MCF 10A (cell line): ENCODE results near the gene TNFAIP2. TPM values are rescaled to one million over a fixed set of nuclear protein-coding genes. Genes with fewer than 3 reads are reported as not detected.

Experiments used
- BruUV-seq: library from RNA; stranded (reverse); fragments of 400-500 nt; replicated peaks from 2 replicates; lab custom pipeline; 2021; lab: Mats Ljungman, UMichigan
- CTCF ChIA-PET: fragments of 300-600 bp; sonication (Branson Sonifier 250); formaldehyde crosslinking; extraction: SDS; loops from one replicate; lab custom pipeline; 2021; ENCODE audit warnings: antibody characterized with exemption, inconsistent platforms; lab: Yijun Ruan, JAX
- POLR2A ChIA-PET: fragments of 300-600, 350-650 bp; sonication (Branson Sonifier 250); formaldehyde crosslinking; extraction: SDS; loops from one replicate; lab custom pipeline; 2020; ENCODE audit warnings: antibody characterized with exemption, inconsistent platforms; lab: Yijun Ruan, JAX
- DNase-seq: peaks from one replicate; pipeline ENCODE4 v3.0.0-alpha.2; 2018; ENCODE audit not compliant: unreplicated experiment
- H3K27ac Mint-ChIP-seq: one replicate; pipeline ENCODE4 v1.8.0; 2022; ENCODE audit warnings: mild to moderate bottlenecking, low read depth, mixed read lengths; ENCODE audit not compliant: unreplicated experiment
- H3K27me3 Mint-ChIP-seq: one replicate; pipeline ENCODE4 v1.8.0; 2022; ENCODE audit warnings: mixed read lengths; ENCODE audit not compliant: insufficient read depth, unreplicated experiment
- H3K36me3 Mint-ChIP-seq: one replicate; pipeline ENCODE4 v1.8.0; 2022; ENCODE audit warnings: mild to moderate bottlenecking, moderate library complexity, mixed read lengths; ENCODE audit not compliant: insufficient read depth, unreplicated experiment
- H3K4me1 Mint-ChIP-seq: one replicate; pipeline ENCODE4 v1.8.0; 2022; ENCODE audit warnings: mixed read lengths; ENCODE audit not compliant: insufficient read depth, unreplicated experiment
- H3K4me3 Mint-ChIP-seq: one replicate; pipeline ENCODE4 v1.8.0; 2022; ENCODE audit warnings: mild to moderate bottlenecking, moderate library complexity, mixed read lengths; ENCODE audit not compliant: unreplicated experiment
- H3K9me3 Mint-ChIP-seq: one replicate; pipeline ENCODE4 v1.8.0; 2022; ENCODE audit warnings: mixed read lengths; ENCODE audit not compliant: unreplicated experiment
- CTCF ChIP-seq: fragments of 200-600 bp; IDR thresholded peaks from one replicate; pipeline ENCODE4 v1.8.0; 2022; ENCODE audit warnings: antibody characterized with exemption, mild to moderate bottlenecking; ENCODE audit not compliant: unreplicated experiment
- intact Hi-C: fragments of 100-400 bp; cut with micrococcal nuclease; formaldehyde crosslinking; loops from 2 replicates; pipeline ENCODE4 v1.14.1; 2022
- total RNA-seq: library from RNA; stranded (reverse); gene quantifications from 2 replicates; pipeline ENCODE4 v1.2.3, GENCODE V29; 2022

Gene TNFAIP2
- total RNA-seq, 1 experiment from 2014 or later, result 19.1 TPM

GRCh38 chr14:103146141-103146709 lies 23.0 kb downstream of the TNFAIP2 start:
- intact Hi-C loops, result no loop called here
- Mint-ChIP-seq H3K36me3 (no peaks in the 10 kb centered on the region), H3K27me3 (peaks cover 19% of the 10 kb centered on the region), H3K9me3 (no peaks in the 10 kb centered on the region), H3K27ac (no peak overlapping the region), H3K4me1 (peaks cover 12% of the 10 kb centered on the region), H3K4me3 (no peak overlapping the region)
- ChIA-PET CTCF (interaction anchor here (1.2 kb wide), 1 partner anchor 40 kb away, joined by 4 read pairs; no protein-coding TSS in a partner anchor), POLR2A (interaction anchor here (1.0 kb wide), 1 partner anchor 9 kb away, joined by 3 read pairs; no protein-coding TSS in a partner anchor)
- no TSS peak for BruUV-seq
- DNase-seq, result no peak
- no peak for TF ChIP-seq CTCF

- H3K36me3 Mint-ChIP-seq, result no peaks in the 10 kb centered on the region
- no TSS peak for BruUV-seq
- no peak for TF ChIP-seq CTCF
These were observed 26.3 kb downstream of the TNFAIP2 start for GRCh38 chr14:103149351-103150237.

GRCh38 chr14:103151270-103151945 lies 28.1 kb downstream of the TNFAIP2 start:
- Mint-ChIP-seq H3K27ac (no peak overlapping the region), H3K9me3 (no peaks in the 10 kb centered on the region), H3K4me1 (no peaks in the 10 kb centered on the region), H3K27me3 (no peaks in the 10 kb centered on the region), H3K4me3 (no peak overlapping the region), H3K36me3 (no peaks in the 10 kb centered on the region)
- BruUV-seq, result no TSS peak
- TF ChIP-seq CTCF, result no peak
- POLR2A ChIA-PET, result no interaction called here
- intact Hi-C loops, result no loop called here
- CTCF ChIA-PET, result interaction anchor here (0.7 kb wide), 1 partner anchor 186 kb away, joined by 3 read pairs; no protein-coding TSS in a partner anchor
- no peak for DNase-seq

More at GRCh38 chr14:103149351-103150237, 26.3 kb downstream of the TNFAIP2 start:
- ChIA-PET CTCF (interaction anchor here (0.6 to 1.6 kb wide), 3 partner anchors 23 to 104 kb away, joined by 3 to 6 read pairs (median 4); no protein-coding TSS in a partner anchor), POLR2A (interaction anchor here (0.7 to 0.9 kb wide), 2 partner anchors 13 to 19 kb away, joined by 3 to 4 read pairs; no protein-coding TSS in a partner anchor)
- H3K9me3 Mint-ChIP-seq, result no peaks in the 10 kb centered on the region
- H3K4me1 Mint-ChIP-seq, result peaks cover under 1% of the 10 kb centered on the region
- intact Hi-C loops, result no loop called here
- H3K27me3 Mint-ChIP-seq, result no peaks in the 10 kb centered on the region
- no peak for DNase-seq
- no peak overlapping the region for H3K4me3 Mint-ChIP-seq
- H3K27ac Mint-ChIP-seq, result no peak overlapping the region
